BLaER1 treated with 17β-estradiol and CSF1 and Interleukin-3, amounts not matched to agents 10 nM and 100 nM (cell line): ENCODE measurements around the gene TGOLN2.
"Not testable (repeated sequence)": the region's sequence is repeated elsewhere in the genome, so short reads cannot be mapped to it uniquely, and the experiment has no call there.

Experiments
- H3K27ac ChIP-seq, 11 experiments: shearing (Covaris generic); formaldehyde crosslinking; 2 replicates each; pipeline ENCODE4 v1.8.1; 2022
- H3K27me3 ChIP-seq, 11 experiments: shearing (Covaris generic); formaldehyde crosslinking; 2 replicates each; pipeline ENCODE4 v1.8.1; 2022
- H3K36me3 ChIP-seq, 11 experiments: shearing (Covaris generic); formaldehyde crosslinking; 2 replicates each; pipeline ENCODE4 v1.8.1; 2022
- H3K4me1 ChIP-seq, 10 experiments: shearing (Covaris generic); formaldehyde crosslinking; 2 replicates each; pipeline ENCODE4 v1.8.1; 2022
- H3K4me2 ChIP-seq, 11 experiments: shearing (Covaris generic); formaldehyde crosslinking; 2 replicates each; pipeline ENCODE4 v1.8.1; 2022
- H3K4me3 ChIP-seq, 10 experiments: shearing (Covaris generic); formaldehyde crosslinking; 2 replicates each; pipeline ENCODE4 v1.8.1; 2022
- H3K9ac ChIP-seq, 11 experiments: shearing (Covaris generic); formaldehyde crosslinking; 2 replicates each; pipeline ENCODE4 v1.8.1; 2022
- H3K9me3 ChIP-seq, 11 experiments: shearing (Covaris generic); formaldehyde crosslinking; replicated peaks in 1 of 11; 2 replicates each; pipeline ENCODE4 v1.8.1; 2022
- H4K20me1 ChIP-seq, 11 experiments: shearing (Covaris generic); formaldehyde crosslinking; 2 replicates each; pipeline ENCODE4 v1.8.1; 2022
- Cebpa-rat ChIP-seq, 11 experiments: shearing (Covaris generic); IDR thresholded peaks; 2 replicates each; pipeline ENCODE4 v1.8.1; 2022

TGOLN2 gene

DNA sequence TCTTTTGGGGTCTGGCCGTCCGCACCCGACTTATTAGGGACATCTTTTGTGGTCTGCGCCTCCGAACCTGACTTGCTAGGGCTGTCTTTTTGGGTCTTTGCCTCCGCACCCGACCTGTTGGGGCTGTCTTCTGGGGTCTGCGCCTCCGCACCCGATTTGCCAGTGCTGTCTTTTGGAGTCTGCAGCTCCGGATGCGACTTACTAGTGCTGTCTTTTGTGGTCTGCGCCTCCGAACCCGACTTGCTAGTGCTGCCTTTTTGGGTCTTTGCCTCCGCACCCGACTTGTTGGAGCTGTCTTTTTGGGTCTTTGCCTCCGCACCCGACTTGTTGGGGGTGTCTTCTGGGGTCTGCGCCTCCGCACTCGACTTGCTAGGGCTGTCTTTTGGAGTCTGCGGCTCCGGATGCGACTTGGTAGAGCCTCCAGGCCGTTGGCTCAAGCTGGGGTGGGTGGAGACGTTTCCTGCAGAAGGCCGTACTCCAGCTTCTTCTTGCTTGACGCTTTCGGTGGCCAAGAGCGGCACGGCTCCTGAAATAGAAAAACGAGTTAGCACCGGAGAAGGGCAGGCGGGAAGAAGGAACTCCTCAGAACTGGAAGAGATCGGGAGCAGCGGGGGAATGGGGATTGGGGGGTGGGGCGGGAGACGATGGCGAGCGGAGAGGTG, 498 bp downstream of the TGOLN2 start:
- Histone ChIP-seq H3K36me3 (peaks cover 42 to 50% (median 48%) of the 10 kb centered on the region in 11 experiments), H3K9ac (peak overlapping the region; percentile 92 to 98 (median 96)), H3K4me2 (peak overlapping the region; percentile 91 to 99 (median 97)), H3K27ac (peak overlapping the region; percentile 94 to 98 (median 97)), H3K27me3 (no peaks in the 10 kb centered on the region), H3K4me3 (peak overlapping the region; percentile 82 to 97 (median 91)), H4K20me1 (peaks cover 43 to 52% (median 46%) of the 10 kb centered on the region in 11 experiments), H3K9me3 (no peaks in the 10 kb centered on the region), H3K4me1 (peaks cover 43 to 51% (median 47%) of the 10 kb centered on the region in 10 experiments)
- no peak for TF ChIP-seq Cebpa-rat (IDR thresholded peaks at IDR 0.05)

DNA sequence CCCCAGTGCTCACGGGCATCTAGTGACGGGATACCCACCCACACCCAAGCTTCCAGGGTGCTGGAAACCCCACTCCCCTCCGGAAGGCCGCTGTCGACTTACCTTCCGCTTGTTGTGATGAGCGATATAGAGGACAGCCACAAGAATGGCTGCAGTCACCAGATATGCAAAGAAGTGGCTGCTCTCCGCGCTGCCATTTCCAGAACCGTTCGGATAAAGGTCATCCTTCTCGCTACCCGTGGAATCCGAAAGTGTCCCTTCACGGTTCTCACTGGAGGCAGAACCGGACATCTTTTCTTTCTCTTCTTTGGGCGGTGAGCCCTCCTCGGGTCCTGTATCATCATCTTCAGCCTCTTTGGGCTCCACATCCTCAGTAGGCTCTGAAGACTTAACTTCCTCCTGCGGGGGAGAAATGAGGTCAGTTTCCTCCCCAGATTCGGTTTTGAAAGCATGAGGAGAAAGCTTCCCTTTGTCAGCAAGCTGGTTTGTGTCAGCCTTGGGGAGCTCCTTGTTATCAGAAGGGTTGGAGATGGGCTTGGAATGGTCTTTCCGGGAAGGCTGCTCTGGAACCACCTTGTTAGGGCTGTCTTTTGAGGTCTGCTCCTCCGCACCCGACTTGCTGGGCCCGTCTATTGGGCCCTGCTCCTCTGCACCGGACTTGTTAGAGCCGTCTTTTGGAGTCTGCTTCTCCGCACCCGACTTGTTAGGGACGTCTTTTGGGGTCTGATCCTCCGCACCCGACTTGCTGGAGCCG, 1.2 kb downstream of the TGOLN2 start:
- Histone ChIP-seq H3K9ac (peak overlapping the region; percentile 92 to 98 (median 96)), H4K20me1 (peaks cover 50 to 59% (median 53%) of the 10 kb centered on the region in 11 experiments), H3K4me3 (peak overlapping the region; percentile 82 to 97 (median 91)), H3K27ac (peak overlapping the region; percentile 94 to 98 (median 97)), H3K4me1 (peaks cover 46 to 58% (median 52%) of the 10 kb centered on the region in 10 experiments), H3K36me3 (peaks cover 49 to 57% (median 56%) of the 10 kb centered on the region in 11 experiments), H3K27me3 (no peaks in the 10 kb centered on the region), H3K4me2 (peak overlapping the region; percentile 91 to 99 (median 97)), H3K9me3 (no peaks in the 10 kb centered on the region)
- TF ChIP-seq Cebpa-rat (IDR thresholded peaks at IDR 0.05): no peak

DNA sequence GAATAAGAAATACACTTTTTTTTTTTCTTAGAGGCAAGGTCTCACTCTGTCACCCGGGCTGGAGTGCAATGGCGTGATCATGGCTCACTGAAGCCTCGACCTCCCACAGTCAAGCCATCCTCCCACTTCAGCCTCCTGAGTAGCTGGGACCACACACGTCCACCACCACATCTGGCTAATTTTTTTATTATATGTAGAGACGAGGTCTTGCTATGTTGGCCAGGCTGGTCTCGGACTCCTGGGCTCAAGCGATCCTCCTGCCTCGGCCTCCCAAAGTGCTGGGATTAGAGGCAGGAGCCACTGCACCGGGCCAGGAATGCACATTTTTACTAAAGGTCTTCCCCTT, 2.4 kb downstream of the TGOLN2 start:
- Histone ChIP-seq H3K36me3 (peaks cover 61 to 69% (median 67%) of the 10 kb centered on the region in 11 experiments), H3K27me3 (no peaks in the 10 kb centered on the region), H3K27ac (peak overlapping the region in 9 of 11 experiments; percentile 31 to 98 (median 97); a peak in 15 of 22 replicates), H3K9ac (peak overlapping the region; percentile 92 to 98 (median 96)), H3K4me1 (peaks cover 51 to 69% (median 58%) of the 10 kb centered on the region in 10 experiments), H3K4me3 (peak overlapping the region; percentile 82 to 97 (median 91)), H3K4me2 (peak overlapping the region; percentile 91 to 99 (median 97)), H3K9me3 (no peaks in the 10 kb centered on the region), H4K20me1 (peaks cover 62 to 71% (median 64%) of the 10 kb centered on the region in 11 experiments)
- no peak for TF ChIP-seq Cebpa-rat (IDR thresholded peaks at IDR 0.05)

DNA sequence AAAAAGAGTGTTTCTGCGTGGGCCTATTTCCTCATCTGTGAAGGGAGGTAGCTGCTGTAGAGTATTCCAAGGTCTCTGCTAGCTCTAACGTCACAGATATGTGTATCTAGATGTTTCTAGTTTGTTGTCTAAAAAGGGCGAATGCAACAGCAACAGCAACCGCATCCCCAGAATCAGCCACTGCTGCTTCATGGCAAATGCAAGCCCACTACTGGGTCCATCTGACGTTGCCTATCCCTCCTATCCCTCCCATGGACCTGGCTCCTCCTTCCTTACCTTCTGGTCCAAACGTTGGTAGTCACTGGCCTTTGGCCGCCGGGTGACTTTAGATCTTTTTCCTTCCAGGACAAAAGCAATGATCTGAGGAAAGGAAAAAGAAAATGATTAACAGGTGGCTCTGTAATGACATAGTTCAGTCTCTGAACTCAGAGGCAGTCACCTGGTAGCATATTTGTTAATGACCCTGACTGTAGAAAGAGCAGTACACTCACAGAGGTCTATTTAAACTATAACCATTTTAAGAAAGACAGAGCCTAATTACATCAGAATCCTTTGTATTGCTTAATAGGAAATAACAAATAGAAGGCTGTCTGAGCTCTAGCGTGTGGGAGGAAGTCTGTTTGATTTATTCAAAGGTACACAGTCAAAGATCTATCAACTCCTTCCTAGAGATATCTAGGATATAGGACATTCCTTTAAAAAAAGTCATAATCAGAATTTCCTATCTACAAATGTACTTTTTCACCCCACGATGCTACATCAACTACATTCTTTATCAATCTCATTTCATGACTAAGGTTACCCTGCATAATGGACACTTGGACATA, 2.9 kb downstream of the TGOLN2 start:
- Histone ChIP-seq H3K9ac (peak overlapping the region; percentile 92 to 98 (median 96)), H3K4me3 (peak overlapping the region; percentile 82 to 97 (median 91)), H3K4me2 (peak overlapping the region; percentile 91 to 99 (median 97)), H4K20me1 (peaks cover 68 to 76% (median 70%) of the 10 kb centered on the region in 11 experiments), H3K27me3 (no peaks in the 10 kb centered on the region), H3K9me3 (no peaks in the 10 kb centered on the region), H3K36me3 (peaks cover 67 to 75% (median 73%) of the 10 kb centered on the region in 11 experiments), H3K4me1 (peaks cover 51 to 74% (median 63%) of the 10 kb centered on the region in 10 experiments), H3K27ac (peak overlapping the region in 9 of 11 experiments; percentile 31 to 98 (median 97); a peak in 12 of 22 replicates)
- 0 out of 22 replicates have a peak, but pooled peaks of 1 of the 11 experiments have one; percentile 10 for TF ChIP-seq Cebpa-rat (IDR thresholded peaks at IDR 0.05)

DNA sequence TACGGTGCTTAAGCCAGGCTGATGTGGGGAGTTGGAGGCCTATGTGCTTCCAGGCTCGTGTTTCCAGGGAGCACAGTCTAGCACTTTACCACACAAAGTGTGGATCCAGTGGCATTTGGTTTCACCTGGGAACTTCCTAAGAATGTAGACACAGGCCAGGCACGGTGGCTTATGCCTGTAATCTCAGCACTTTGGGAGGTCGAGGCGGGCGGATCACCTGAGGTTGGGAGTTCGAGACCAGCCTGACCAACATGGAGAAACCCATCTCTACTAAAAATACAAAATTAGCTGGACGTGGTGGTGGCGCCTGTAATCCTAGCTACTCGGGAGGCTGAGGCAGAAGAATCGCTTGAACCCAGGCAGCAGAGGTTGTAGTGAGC, 3.8 kb downstream of the TGOLN2 start:
- peak overlapping the region in 2 of 11 experiments; percentile 33 to 41; a peak in 2 of 22 replicates for H3K9ac ChIP-seq
- H3K4me1 ChIP-seq: peaks cover 46 to 76% (median 59%) of the 10 kb centered on the region in 10 experiments
- H4K20me1 ChIP-seq: peaks cover 76 to 85% (median 79%) of the 10 kb centered on the region in 11 experiments
- H3K27me3 ChIP-seq, H3K9me3 ChIP-seq, H3K27ac ChIP-seq: not testable (repeated sequence)
- peaks cover 75 to 83% (median 82%) of the 10 kb centered on the region in 11 experiments for H3K36me3 ChIP-seq
- H3K4me3 ChIP-seq: peak overlapping the region in 6 of 10 experiments; percentile 20 to 97 (median 90); a peak in 8 of 20 replicates
- peak overlapping the region; percentile 25 to 99 (median 95); a peak in 21 of 22 replicates for H3K4me2 ChIP-seq

DNA sequence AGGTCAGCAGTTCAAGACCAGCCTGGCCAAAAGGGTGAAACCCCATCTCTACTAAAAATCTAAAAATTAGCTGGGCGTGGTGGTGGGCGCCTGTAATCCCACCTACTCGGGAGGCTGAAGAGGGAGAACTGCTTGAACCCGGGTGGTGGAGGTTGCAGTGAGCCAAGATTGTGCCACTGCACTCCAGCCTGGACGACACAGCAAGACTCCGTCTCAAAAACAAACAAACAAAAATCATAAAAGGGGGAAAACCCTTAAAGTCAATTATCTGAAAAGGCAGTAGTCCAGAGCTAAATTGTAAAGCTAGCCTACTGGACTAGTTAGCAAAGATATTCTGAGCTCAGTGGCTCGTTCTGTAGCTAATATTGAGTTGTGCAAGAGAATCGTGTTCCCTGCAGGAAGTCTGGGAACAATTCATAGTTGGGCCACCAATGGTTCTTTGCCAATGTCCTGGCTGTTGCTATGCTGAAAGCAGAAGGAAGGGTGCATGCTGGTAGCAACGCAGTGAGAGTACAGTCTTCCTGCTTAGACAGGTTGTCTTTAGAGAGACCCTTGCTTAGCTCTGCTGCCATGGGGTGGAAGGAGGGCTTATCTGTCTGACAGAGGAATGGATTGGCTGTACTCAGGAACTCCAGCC, 4.3 kb downstream of the TGOLN2 start:
- H3K36me3 ChIP-seq: peaks cover 80 to 88% (median 87%) of the 10 kb centered on the region in 11 experiments
- peak overlapping the region in 2 of 11 experiments; percentile 33 to 41; a peak in 3 of 22 replicates for H3K9ac ChIP-seq
- peaks cover 81 to 90% (median 84%) of the 10 kb centered on the region in 11 experiments for H4K20me1 ChIP-seq
- H3K27ac ChIP-seq: no peak overlapping the region
- no peaks in the 10 kb centered on the region for H3K9me3 ChIP-seq
- no peak for TF ChIP-seq Cebpa-rat (IDR thresholded peaks at IDR 0.05)
- H3K4me2 ChIP-seq: peak overlapping the region; percentile 9 to 99 (median 94)
- peaks cover 41 to 76% (median 57%) of the 10 kb centered on the region in 10 experiments for H3K4me1 ChIP-seq
- peak overlapping the region in 5 of 10 experiments; percentile 20 to 95 (median 85); a peak in 5 of 20 replicates for H3K4me3 ChIP-seq
- no peaks in the 10 kb centered on the region for H3K27me3 ChIP-seq

DNA sequence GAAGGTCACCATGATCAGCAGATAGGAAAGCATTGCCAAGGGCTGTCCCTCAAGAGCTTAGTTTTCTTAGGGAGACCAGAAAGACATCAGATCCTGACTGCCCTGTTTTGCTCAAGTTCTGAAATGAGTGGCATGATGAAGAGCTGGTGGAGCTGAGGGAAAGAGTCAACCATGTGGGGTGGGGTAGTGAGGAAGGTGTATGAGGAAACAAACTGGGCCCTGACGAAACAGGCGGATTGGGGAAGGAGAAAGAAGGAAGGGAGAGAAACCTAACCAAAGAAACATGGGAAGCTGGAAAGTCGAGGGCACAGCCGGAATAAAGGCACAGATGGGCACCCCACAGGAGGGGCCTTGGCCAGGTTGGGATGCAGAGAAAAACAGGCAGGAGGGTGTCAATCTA, 8.0 kb downstream of the TGOLN2 start:
- no peaks in the 10 kb centered on the region for H3K9me3 ChIP-seq
- peaks cover 86 to 100% (median 100%) of the 10 kb centered on the region in 11 experiments for H4K20me1 ChIP-seq
- H3K9ac ChIP-seq: peak overlapping the region in 2 of 11 experiments; percentile 31 to 37; a peak in 3 of 22 replicates
- TF ChIP-seq Cebpa-rat (IDR thresholded peaks at IDR 0.05): no peak
- H3K36me3 ChIP-seq: peaks cover 94 to 100% (median 98%) of the 10 kb centered on the region in 11 experiments
- H3K4me2 ChIP-seq: peak overlapping the region in 6 of 11 experiments; percentile 2 to 99 (median 94); a peak in 8 of 22 replicates
- no peak overlapping the region for H3K27ac ChIP-seq
- peaks cover 28 to 70% (median 48%) of the 10 kb centered on the region in 10 experiments for H3K4me1 ChIP-seq
- no peaks in the 10 kb centered on the region for H3K27me3 ChIP-seq
- H3K4me3 ChIP-seq: no peak overlapping the region
